ENCODE measurements around the gene CRYBG1. TPM values are rescaled to one million over a fixed set of nuclear protein-coding genes. Genes with fewer than 3 reads are reported as not detected.

Gene CRYBG1
- total and polyA plus RNA-seq, 10 of the 15 experiments (the other 5 are each of a cell fraction or from before 2014, with no cell fraction given): 6.5 to 57.0 (median 25.2) TPM

DNA sequence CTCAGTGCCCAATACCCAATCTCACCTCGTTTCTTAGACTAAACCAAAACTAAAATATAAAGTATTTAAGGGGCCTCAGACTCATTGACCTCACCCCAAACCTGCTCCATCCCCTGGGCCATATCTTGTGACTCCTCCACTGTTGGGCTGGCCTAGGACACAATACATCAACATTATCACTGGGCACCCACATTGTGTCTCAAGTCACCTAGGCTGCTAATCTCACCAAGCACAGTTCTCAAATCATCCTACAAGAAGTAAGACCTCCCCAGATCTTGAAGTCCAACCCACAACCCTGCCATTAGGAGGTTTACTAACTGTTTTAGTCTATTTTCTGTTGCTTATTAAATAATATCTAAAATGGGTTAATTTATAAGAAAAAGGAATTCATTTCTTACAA lies 96.2 kb downstream of the CRYBG1 start:
- Histone ChIP-seq H3K27me3 (replicated peaks in 1 of 2; ENCODE audit: control insufficient read depth in 2 of 2, insufficient read depth in 2 of 2, low read length in 1 of 2) (no peaks in the 10 kb centered on the region; a peak in 1 of 4 replicates), H2AFZ (ENCODE audit: control insufficient read depth, low read depth, low read length) (no peak overlapping the region), H3K9ac (ENCODE audit: control insufficient read depth, insufficient read depth, low read length) (no peak overlapping the region), H3K4me1 (ENCODE audit: control insufficient read depth, insufficient read depth, low read length) (no peaks in the 10 kb centered on the region), H3K4me2 (ENCODE audit: control insufficient read depth, insufficient read depth) (no peak overlapping the region), H3K9me3 (replicated peaks; ENCODE audit: control insufficient read depth, insufficient read depth, low read length) (no peaks in the 10 kb centered on the region), H3K36me3 (ENCODE audit: control insufficient read depth in 2 of 2, insufficient read depth in 2 of 2, low read length in 1 of 2) (no peaks in the 10 kb centered on the region), H3K79me2 (ENCODE audit: control insufficient read depth, insufficient read depth, low read length) (no peaks in the 10 kb centered on the region), H3K27ac (ENCODE audit: control insufficient read depth, insufficient read depth) (no peak overlapping the region), H3K4me3 (no peak overlapping the region), H4K20me1 (ENCODE audit: control insufficient read depth, insufficient read depth) (no peaks in the 10 kb centered on the region)
- intact Hi-C loops (cut with micrococcal nuclease; ENCODE audit: unreplicated experiment): no loop called here
- ChIA-PET RAD21 (ENCODE audit: unreplicated experiment) (no interaction called here), SMC1A (ENCODE audit: uncharacterized antibody, unreplicated experiment) (interaction anchor here (1.8 kb wide), 1 partner anchor 12 kb away, joined by 6 read pairs; no protein-coding TSS in a partner anchor), CTCF (no interaction called here), POLR2A (no interaction called here)
- FAIRE-seq (no peak), ATAC-seq (no peak), DNase-seq (ENCODE audit: low read depth, low spot score) (no peak)
- WGBS (ENCODE audit: insufficient coverage, insufficient replicate concordance, low lambda C conversion rate, missing lambda C conversion rate): 0% methylated on average over 1 of the region's 1 CpG
- no TSS peak for BruUV-seq (replicated peaks)
- in situ Hi-C loops (cut with MboI): no loop called here
- TF ChIP-seq, protein P1, sequence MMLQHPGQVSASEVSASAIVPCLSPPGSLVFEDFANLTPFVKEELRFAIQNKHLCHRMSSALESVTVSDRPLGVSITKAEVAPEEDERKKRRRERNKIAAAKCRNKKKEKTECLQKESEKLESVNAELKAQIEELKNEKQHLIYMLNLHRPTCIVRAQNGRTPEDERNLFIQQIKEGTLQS (IDR thresholded peaks at IDR 0.05; ENCODE audit: borderline replicate concordance, extremely low read depth, low read depth, low read length): no peak
- no peak for TF ChIP-seq RAD51 (IDR thresholded peaks at IDR 0.05)
- TF ChIP-seq ZBED1 (IDR thresholded peaks at IDR 0.05; ENCODE audit: borderline replicate concordance): no peak
- no peak for TF ChIP-seq RUNX3 (IDR thresholded peaks at IDR 0.05; ENCODE audit: low read length)
- TF ChIP-seq YY1 (IDR thresholded peaks at IDR 0.05; ENCODE audit: low read depth, low read length): no peak
- no peak for TF ChIP-seq ATF7 (IDR thresholded peaks at IDR 0.05; ENCODE audit: low read depth)
- no peak for TF ChIP-seq PML (IDR thresholded peaks at IDR 0.05; ENCODE audit: low read length)
- TF ChIP-seq, protein P2, sequence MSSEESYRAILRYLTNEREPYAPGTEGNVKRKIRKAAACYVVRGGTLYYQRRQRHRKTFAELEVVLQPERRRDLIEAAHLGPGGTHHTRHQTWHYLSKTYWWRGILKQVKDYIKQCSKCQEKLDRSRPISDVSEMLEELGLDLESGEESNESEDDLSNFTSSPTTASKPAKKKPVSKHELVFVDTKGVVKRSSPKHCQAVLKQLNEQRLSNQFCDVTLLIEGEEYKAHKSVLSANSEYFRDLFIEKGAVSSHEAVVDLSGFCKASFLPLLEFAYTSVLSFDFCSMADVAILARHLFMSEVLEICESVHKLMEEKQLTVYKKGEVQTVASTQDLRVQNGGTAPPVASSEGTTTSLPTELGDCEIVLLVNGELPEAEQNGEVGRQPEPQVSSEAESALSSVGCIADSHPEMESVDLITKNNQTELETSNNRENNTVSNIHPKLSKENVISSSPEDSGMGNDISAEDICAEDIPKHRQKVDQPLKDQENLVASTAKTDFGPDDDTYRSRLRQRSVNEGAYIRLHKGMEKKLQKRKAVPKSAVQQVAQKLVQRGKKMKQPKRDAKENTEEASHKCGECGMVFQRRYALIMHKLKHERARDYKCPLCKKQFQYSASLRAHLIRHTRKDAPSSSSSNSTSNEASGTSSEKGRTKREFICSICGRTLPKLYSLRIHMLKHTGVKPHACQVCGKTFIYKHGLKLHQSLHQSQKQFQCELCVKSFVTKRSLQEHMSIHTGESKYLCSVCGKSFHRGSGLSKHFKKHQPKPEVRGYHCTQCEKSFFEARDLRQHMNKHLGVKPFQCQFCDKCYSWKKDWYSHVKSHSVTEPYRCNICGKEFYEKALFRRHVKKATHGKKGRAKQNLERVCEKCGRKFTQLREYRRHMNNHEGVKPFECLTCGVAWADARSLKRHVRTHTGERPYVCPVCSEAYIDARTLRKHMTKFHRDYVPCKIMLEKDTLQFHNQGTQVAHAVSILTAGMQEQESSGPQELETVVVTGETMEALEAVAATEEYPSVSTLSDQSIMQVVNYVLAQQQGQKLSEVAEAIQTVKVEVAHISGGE (CRISPR knock-in tag; IDR thresholded peaks at IDR 0.05): no peak
- TF ChIP-seq CBFB (IDR thresholded peaks at IDR 0.05; ENCODE audit: low read depth): no peak
- no peak for TF ChIP-seq ZNF622 (IDR thresholded peaks at IDR 0.05)
- TF ChIP-seq YBX1 (IDR thresholded peaks at IDR 0.05): no peak
- TF ChIP-seq, protein P3, sequence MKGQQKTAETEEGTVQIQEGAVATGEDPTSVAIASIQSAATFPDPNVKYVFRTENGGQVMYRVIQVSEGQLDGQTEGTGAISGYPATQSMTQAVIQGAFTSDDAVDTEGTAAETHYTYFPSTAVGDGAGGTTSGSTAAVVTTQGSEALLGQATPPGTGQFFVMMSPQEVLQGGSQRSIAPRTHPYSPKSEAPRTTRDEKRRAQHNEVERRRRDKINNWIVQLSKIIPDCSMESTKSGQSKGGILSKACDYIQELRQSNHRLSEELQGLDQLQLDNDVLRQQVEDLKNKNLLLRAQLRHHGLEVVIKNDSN (IDR thresholded peaks at IDR 0.05; ENCODE audit: borderline replicate concordance, extremely low read length, insufficient read depth, low read depth, low read length): no peak
